ENCODE measurements around the gene MTHFD2L. TPM values are rescaled to one million over a fixed set of nuclear protein-coding genes. Genes with fewer than 3 reads are reported as not detected.

MTHFD2L gene
- total and polyA plus RNA-seq, 9 of the 15 experiments (the other 6 are each of a cell fraction or from before 2014, with no cell fraction given) = 10.0 to 39.0 (median 26.0) TPM

DNA sequence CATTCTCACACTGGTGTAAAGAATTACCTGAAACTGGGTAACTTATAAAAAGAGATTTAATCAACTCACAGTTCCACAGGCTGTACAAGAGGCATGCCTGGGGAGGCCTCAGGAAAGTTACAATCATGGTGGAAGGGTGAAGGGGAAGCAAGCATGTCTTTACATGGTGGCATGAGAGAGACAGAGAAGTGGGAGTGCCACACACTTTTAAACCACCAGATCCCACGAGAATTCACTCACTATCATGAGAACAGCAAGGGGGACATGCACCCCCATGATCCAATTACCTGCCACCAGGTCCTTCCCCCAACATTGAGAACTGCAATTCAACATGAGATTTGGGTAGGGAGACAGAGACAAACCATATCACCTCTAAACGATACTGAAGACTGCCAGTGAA lies 173.3 kb downstream of the MTHFD2L start (continued):
- TF ChIP-seq ETS2 (tag; IDR thresholded peaks at IDR 0.05; ENCODE audit: borderline replicate concordance, poor library complexity, severe bottlenecking) (no peak), GABPA (tag; conservative IDR thresholded peaks at IDR 0.05; ENCODE audit: low read depth) (no peak), HDAC6 (IDR thresholded peaks at IDR 0.05; ENCODE audit: low read depth, low read length) (no peak), HSF4 (CRISPR knock-in tag; IDR thresholded peaks at IDR 0.05; ENCODE audit: borderline replicate concordance) (no peak), ILK (tag; IDR thresholded peaks at IDR 0.05; ENCODE audit: borderline replicate concordance, low read depth) (no peak), ADNP (tag; IDR thresholded peaks at IDR 0.05) (no peak), ZNF695 (CRISPR knock-in tag; IDR thresholded peaks at IDR 0.05) (no peak), POLR2AphosphoS5 (IDR thresholded peaks at IDR 0.05; ENCODE audit: control insufficient read depth, insufficient read depth, low read depth, low read length) (peak; percentile 43; the same call in 1 of the 2 replicates), MECOM (CRISPR knock-in tag; IDR thresholded peaks at IDR 0.05) (no peak), SMAD3 (CRISPR knock-in tag; conservative IDR thresholded peaks at IDR 0.05) (0 out of 2 replicates have a peak, but pooled peaks have one; percentile 26), TCFL5 (CRISPR knock-in tag; conservative IDR thresholded peaks at IDR 0.05) (no peak), MED1 (CRISPR knock-in tag; IDR thresholded peaks at IDR 0.05; ENCODE audit: borderline replicate concordance) (no peak), ZBTB17 (CRISPR knock-in tag; IDR thresholded peaks at IDR 0.05) (no peak), DMBX1 (CRISPR knock-in tag; IDR thresholded peaks at IDR 0.05; ENCODE audit: borderline replicate concordance) (no peak; the same call in 1 of the 2 replicates), ZNF232 (CRISPR knock-in tag; IDR thresholded peaks at IDR 0.05) (no peak)
- TF ChIP-seq, protein P1, sequence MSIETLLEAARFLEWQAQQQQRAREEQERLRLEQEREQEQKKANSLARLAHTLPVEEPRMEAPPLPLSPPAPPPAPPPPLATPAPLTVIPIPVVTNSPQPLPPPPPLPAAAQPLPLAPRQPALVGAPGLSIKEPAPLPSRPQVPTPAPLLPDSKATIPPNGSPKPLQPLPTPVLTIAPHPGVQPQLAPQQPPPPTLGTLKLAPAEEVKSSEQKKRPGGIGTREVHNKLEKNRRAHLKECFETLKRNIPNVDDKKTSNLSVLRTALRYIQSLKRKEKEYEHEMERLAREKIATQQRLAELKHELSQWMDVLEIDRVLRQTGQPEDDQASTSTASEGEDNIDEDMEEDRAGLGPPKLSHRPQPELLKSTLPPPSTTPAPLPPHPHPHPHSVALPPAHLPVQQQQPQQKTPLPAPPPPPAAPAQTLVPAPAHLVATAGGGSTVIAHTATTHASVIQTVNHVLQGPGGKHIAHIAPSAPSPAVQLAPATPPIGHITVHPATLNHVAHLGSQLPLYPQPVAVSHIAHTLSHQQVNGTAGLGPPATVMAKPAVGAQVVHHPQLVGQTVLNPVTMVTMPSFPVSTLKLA (conservative IDR thresholded peaks at IDR 0.05) = 0 out of 4 replicates have a peak, but pooled peaks of 1 of the 2 experiments have one; percentile 17
- TF ChIP-seq, protein P2, sequence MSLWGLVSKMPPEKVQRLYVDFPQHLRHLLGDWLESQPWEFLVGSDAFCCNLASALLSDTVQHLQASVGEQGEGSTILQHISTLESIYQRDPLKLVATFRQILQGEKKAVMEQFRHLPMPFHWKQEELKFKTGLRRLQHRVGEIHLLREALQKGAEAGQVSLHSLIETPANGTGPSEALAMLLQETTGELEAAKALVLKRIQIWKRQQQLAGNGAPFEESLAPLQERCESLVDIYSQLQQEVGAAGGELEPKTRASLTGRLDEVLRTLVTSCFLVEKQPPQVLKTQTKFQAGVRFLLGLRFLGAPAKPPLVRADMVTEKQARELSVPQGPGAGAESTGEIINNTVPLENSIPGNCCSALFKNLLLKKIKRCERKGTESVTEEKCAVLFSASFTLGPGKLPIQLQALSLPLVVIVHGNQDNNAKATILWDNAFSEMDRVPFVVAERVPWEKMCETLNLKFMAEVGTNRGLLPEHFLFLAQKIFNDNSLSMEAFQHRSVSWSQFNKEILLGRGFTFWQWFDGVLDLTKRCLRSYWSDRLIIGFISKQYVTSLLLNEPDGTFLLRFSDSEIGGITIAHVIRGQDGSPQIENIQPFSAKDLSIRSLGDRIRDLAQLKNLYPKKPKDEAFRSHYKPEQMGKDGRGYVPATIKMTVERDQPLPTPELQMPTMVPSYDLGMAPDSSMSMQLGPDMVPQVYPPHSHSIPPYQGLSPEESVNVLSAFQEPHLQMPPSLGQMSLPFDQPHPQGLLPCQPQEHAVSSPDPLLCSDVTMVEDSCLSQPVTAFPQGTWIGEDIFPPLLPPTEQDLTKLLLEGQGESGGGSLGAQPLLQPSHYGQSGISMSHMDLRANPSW (CRISPR knock-in tag; IDR thresholded peaks at IDR 0.05) = no peak
- TF ChIP-seq, protein P3, sequence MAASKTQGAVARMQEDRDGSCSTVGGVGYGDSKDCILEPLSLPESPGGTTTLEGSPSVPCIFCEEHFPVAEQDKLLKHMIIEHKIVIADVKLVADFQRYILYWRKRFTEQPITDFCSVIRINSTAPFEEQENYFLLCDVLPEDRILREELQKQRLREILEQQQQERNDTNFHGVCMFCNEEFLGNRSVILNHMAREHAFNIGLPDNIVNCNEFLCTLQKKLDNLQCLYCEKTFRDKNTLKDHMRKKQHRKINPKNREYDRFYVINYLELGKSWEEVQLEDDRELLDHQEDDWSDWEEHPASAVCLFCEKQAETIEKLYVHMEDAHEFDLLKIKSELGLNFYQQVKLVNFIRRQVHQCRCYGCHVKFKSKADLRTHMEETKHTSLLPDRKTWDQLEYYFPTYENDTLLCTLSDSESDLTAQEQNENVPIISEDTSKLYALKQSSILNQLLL (CRISPR knock-in tag; IDR thresholded peaks at IDR 0.05; ENCODE audit: borderline replicate concordance) = no peak
- TF ChIP-seq, protein P4, sequence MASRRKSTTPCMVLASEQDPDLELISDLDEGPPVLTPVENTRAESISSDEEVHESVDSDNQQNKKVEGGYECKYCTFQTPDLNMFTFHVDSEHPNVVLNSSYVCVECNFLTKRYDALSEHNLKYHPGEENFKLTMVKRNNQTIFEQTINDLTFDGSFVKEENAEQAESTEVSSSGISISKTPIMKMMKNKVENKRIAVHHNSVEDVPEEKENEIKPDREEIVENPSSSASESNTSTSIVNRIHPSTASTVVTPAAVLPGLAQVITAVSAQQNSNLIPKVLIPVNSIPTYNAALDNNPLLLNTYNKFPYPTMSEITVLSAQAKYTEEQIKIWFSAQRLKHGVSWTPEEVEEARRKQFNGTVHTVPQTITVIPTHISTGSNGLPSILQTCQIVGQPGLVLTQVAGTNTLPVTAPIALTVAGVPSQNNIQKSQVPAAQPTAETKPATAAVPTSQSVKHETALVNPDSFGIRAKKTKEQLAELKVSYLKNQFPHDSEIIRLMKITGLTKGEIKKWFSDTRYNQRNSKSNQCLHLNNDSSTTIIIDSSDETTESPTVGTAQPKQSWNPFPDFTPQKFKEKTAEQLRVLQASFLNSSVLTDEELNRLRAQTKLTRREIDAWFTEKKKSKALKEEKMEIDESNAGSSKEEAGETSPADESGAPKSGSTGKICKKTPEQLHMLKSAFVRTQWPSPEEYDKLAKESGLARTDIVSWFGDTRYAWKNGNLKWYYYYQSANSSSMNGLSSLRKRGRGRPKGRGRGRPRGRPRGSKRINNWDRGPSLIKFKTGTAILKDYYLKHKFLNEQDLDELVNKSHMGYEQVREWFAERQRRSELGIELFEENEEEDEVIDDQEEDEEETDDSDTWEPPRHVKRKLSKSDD (conservative IDR thresholded peaks at IDR 0.05; ENCODE audit: low read length) = no peak

Measured in K562 (cell line).